Glutamatergic neuron (in vitro differentiated cells): ENCODE data around the gene CADM1. TPM values are rescaled to one million over a fixed set of nuclear protein-coding genes. Genes with fewer than 3 reads are reported as not detected.

Experiments used
- DNase-seq: peaks from one replicate; pipeline ENCODE4 v3.0.0; 2022
- H3K27ac Mint-ChIP-seq: one replicate; pipeline ENCODE4 v1.8.0; 2020; ENCODE audit warnings: mild to moderate bottlenecking, mixed read lengths, inconsistent platforms; ENCODE audit not compliant: unreplicated experiment
- H3K27me3 Mint-ChIP-seq: one replicate; pipeline ENCODE4 v1.8.0; 2020; ENCODE audit warnings: mild to moderate bottlenecking, moderate library complexity, mixed read lengths, inconsistent platforms; ENCODE audit not compliant: unreplicated experiment
- H3K36me3 Mint-ChIP-seq: one replicate; pipeline ENCODE4 v1.8.0; 2020; ENCODE audit warnings: mild to moderate bottlenecking, mixed read lengths, inconsistent platforms; ENCODE audit not compliant: unreplicated experiment
- H3K4me1 Mint-ChIP-seq: one replicate; pipeline ENCODE4 v1.8.0; 2020; ENCODE audit warnings: mild to moderate bottlenecking, low read depth, mixed read lengths, inconsistent platforms; ENCODE audit not compliant: unreplicated experiment
- H3K4me3 Mint-ChIP-seq: one replicate; pipeline ENCODE4 v1.8.0; 2020; ENCODE audit warnings: mild to moderate bottlenecking, mixed read lengths, inconsistent platforms; ENCODE audit not compliant: unreplicated experiment
- H3K9me3 Mint-ChIP-seq: one replicate; pipeline ENCODE4 v1.8.0; 2020; ENCODE audit warnings: mild to moderate bottlenecking, moderate library complexity, mixed read lengths, inconsistent platforms; ENCODE audit not compliant: unreplicated experiment
- total RNA-seq: library from RNA; stranded (reverse); fragmentation: NEBNext Ultra II Directional; extraction: Animal tissue kit (Norgen Biotek cat#: 25700); gene quantifications from one replicate; pipeline ENCODE4 v1.2.1, GENCODE V29; 2021; ENCODE audit not compliant: unreplicated experiment
- TF ChIP-seq, protein P1 (sequence below): fragments of 200-600 bp; sonication (generic); IDR thresholded peaks from one replicate; pipeline ENCODE4 v1.5.0; 2021; ENCODE audit not compliant: partially characterized antibody, unreplicated experiment

Gene CADM1
- total RNA-seq, 1 donor from 2014 or later: 1,339 TPM

DNA sequence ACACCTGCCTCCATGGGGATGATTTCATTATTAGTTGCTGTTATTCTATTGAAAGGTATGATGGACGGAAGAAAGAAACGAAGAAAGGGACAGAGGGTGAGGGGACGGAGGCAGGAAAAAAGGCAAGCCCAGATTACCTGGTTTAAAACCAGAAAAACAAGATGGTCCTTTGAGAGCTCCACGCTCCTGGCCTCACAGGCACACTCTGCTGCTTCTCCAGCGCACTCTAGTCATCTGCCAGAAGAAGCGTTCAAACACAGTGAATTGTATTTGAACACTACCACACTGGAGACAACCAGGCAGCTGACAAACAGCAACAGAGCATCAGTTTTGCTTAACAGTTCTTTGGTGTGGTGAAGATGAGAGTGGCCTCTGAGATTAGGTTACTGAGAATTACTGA is 216.9 kb downstream of the CADM1 start:
- H3K9me3 Mint-ChIP-seq: peaks cover 40% of the 10 kb centered on the region
- H3K4me3 Mint-ChIP-seq: peak overlapping the region; percentile 3
- H3K27me3 Mint-ChIP-seq: peaks cover 17% of the 10 kb centered on the region
- H3K4me1 Mint-ChIP-seq: peaks cover 79% of the 10 kb centered on the region
- peak overlapping the region; percentile 59 for H3K27ac Mint-ChIP-seq
- TF ChIP-seq, protein P1, sequence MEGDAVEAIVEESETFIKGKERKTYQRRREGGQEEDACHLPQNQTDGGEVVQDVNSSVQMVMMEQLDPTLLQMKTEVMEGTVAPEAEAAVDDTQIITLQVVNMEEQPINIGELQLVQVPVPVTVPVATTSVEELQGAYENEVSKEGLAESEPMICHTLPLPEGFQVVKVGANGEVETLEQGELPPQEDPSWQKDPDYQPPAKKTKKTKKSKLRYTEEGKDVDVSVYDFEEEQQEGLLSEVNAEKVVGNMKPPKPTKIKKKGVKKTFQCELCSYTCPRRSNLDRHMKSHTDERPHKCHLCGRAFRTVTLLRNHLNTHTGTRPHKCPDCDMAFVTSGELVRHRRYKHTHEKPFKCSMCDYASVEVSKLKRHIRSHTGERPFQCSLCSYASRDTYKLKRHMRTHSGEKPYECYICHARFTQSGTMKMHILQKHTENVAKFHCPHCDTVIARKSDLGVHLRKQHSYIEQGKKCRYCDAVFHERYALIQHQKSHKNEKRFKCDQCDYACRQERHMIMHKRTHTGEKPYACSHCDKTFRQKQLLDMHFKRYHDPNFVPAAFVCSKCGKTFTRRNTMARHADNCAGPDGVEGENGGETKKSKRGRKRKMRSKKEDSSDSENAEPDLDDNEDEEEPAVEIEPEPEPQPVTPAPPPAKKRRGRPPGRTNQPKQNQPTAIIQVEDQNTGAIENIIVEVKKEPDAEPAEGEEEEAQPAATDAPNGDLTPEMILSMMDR: no peak
- no peaks in the 10 kb centered on the region for H3K36me3 Mint-ChIP-seq
- no peak for DNase-seq

GRCh38 chr11:115286614-115287013 is 217.6 kb downstream of the CADM1 start:
- peaks cover 14% of the 10 kb centered on the region for H3K27me3 Mint-ChIP-seq
- H3K9me3 Mint-ChIP-seq: peaks cover 37% of the 10 kb centered on the region
- no peak for DNase-seq
- peaks cover 77% of the 10 kb centered on the region for H3K4me1 Mint-ChIP-seq
- peak overlapping the region; percentile 3 for H3K4me3 Mint-ChIP-seq
- TF ChIP-seq, protein P1: no peak
- H3K36me3 Mint-ChIP-seq: no peaks in the 10 kb centered on the region
- peak overlapping the region; percentile 59 for H3K27ac Mint-ChIP-seq

- DNase-seq: no peak
- H3K9me3 Mint-ChIP-seq: peaks cover 29% of the 10 kb centered on the region
- H3K4me3 Mint-ChIP-seq: no peak overlapping the region
- H3K36me3 Mint-ChIP-seq: no peaks in the 10 kb centered on the region
- peaks cover 11% of the 10 kb centered on the region for H3K27me3 Mint-ChIP-seq
- peaks cover 75% of the 10 kb centered on the region for H3K4me1 Mint-ChIP-seq
- H3K27ac Mint-ChIP-seq: no peak overlapping the region
- TF ChIP-seq, protein P1: no peak
Observed at GRCh38 chr11:115284773-115285172, 219.4 kb downstream of the CADM1 start.

DNA sequence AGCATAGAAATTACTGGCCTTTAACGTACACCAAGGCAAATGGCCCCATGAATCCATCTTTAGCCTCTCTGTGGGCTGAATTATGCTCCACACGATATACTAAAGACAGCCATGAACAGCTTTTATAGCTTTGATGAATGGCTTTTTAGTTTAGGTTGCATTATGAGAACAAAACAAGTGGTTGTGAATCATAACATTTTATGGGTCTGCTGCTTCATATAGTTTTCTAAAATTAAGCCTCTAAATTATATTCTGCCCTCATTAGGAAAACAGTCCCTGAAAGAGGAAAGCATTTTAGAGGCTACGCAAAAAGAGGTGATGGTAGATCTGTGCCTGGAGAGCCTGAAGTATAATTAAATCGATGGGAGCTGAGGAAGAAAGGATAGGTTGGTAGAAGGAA is 221.3 kb downstream of the CADM1 start:
- Mint-ChIP-seq H3K4me3 (peak overlapping the region; percentile 37), H3K4me1 (peaks cover 79% of the 10 kb centered on the region), H3K36me3 (no peaks in the 10 kb centered on the region), H3K27me3 (peaks cover 12% of the 10 kb centered on the region), H3K27ac (peak overlapping the region; percentile 15), H3K9me3 (peaks cover 27% of the 10 kb centered on the region)
- TF ChIP-seq, protein P1: no peak
- no peak for DNase-seq

DNA sequence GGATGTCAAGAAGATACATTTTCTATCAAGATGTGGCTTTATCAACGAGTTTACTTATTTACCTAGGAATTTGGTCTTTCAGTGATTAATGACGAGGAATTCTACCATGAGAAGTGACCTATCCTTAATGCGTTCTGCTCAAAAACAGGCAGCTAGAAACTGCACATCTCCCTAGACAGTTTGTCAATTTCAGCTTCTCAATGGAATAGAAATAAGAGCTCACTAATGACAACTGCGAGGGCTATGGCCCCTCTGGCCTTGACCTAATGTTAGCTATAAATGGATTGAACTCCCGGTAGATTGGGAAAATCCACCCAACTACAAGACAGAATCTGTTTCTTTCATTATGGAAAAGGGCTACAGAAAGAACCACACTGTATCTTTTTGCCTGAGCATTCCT is 223.4 kb downstream of the CADM1 start:
- H3K36me3 Mint-ChIP-seq: no peaks in the 10 kb centered on the region
- TF ChIP-seq, protein P1: no peak
- no peak for DNase-seq
- peaks cover 75% of the 10 kb centered on the region for H3K4me1 Mint-ChIP-seq
- H3K27me3 Mint-ChIP-seq: peaks cover 14% of the 10 kb centered on the region
- peak overlapping the region; percentile 16 for H3K27ac Mint-ChIP-seq
- H3K9me3 Mint-ChIP-seq: peaks cover 24% of the 10 kb centered on the region
- H3K4me3 Mint-ChIP-seq: peak overlapping the region; percentile 35
